Thoracic aorta (tissue), 2 donors: ENCODE measurements around the gene LDLRAD3. TPM values are rescaled to one million over a fixed set of nuclear protein-coding genes. Genes with fewer than 3 reads are reported as not detected.

Source experiments
- ATAC-seq: fragments of 150-250 bp; one replicate; pipeline ENCODE4 v1.8.0; 2017; ENCODE audit warnings: low read depth; ENCODE audit not compliant: insufficient number of reproducible peaks, low FRiP score
- DNase-seq: peaks from one replicate; pipeline ENCODE4 v3.0.0-alpha.2; 2020; ENCODE audit warnings: low spot score
- H3K27ac ChIP-seq, 2 donors: fragments of 200-600 bp; sonication (generic); 1 replicate in 1 of 2; 2 replicates in 1 of 2; pipeline ENCODE4 v1.5.1; 2016; ENCODE audit warnings: mild to moderate bottlenecking in 2 of 2, moderate library complexity in 2 of 2
- H3K27me3 ChIP-seq: fragments of 200-600 bp; sonication (generic); replicated peaks from 2 replicates; pipeline ENCODE4 v1.6.0; 2016; ENCODE audit warnings: mild to moderate bottlenecking; ENCODE audit not compliant: insufficient read depth
- H3K36me3 ChIP-seq: fragments of 200-600 bp; sonication (generic); one replicate; pipeline ENCODE4 v1.5.1; 2016
- H3K4me1 ChIP-seq, 2 donors: fragments of 200-600 bp; sonication (generic); 1 replicate in 1 of 2; 2 replicates in 1 of 2; pipeline versions ENCODE4 v1.5.1 to v1.6.0; 2016; ENCODE audit warnings: low read depth in 2 of 2, mild to moderate bottlenecking in 1 of 2; ENCODE audit not compliant: control insufficient read depth in 1 of 2
- H3K4me3 ChIP-seq: fragments of 200-600 bp; sonication (generic); 2 replicates; pipeline ENCODE4 v1.5.1; 2016; ENCODE audit warnings: mild to moderate bottlenecking
- H3K9me3 ChIP-seq: fragments of 200-600 bp; sonication (generic); 2 replicates; pipeline ENCODE4 v1.5.1; 2016
- total RNA-seq, 2 donors: library from RNA; depleted of rRNA; stranded (reverse); fragments of >200 nt; gene quantifications; one replicate each; pipeline versions ENCODE4 v1.1.0 to v1.2.3, GENCODE V29; 2016
- TF ChIP-seq, protein P1 (sequence below): fragments of 200-600 bp; sonication (generic); IDR thresholded peaks from one replicate; pipeline ENCODE4 v1.5.1; 2019; ENCODE audit warnings: antibody characterized with exemption

LDLRAD3 gene
- total RNA-seq, 2 donors from 2014 or later: 6.1 to 17.2 TPM

DNA sequence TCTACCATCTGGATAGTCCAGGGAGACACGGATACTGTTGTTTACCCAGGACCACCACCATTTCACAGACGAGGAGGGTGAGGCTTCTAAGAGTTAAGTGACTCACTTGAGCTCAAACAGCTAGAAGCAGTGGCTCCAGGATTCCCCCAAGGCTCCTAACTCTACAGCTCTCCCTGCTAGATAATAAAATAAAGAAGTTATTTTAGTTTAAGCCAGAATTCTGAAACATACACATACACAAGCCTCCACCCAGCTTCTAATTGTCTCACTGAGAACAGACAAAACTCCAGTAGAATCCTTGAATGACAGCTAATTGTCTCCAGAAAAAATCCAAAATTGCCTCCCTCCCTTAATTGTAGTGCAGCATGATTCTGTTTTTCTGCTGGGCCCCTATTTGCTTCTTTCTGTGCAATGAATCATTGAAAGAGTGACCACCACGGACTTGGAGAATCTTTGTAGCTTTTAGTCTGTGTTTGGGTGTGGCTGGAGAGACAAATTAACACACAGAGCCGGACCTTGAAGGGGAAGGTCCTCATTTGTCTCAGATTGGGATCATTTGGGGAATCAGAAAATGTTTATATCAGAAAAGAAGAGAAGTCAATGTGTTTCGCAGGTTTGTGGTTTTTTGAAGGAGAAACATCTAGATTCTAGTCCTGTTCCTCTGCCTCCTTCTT is 280.5 kb downstream of the LDLRAD3 start:
- Histone ChIP-seq H3K36me3 (no peaks in the 10 kb centered on the region), H3K27me3 (no peaks in the 10 kb centered on the region), H3K27ac (no peak overlapping the region), H3K4me3 (no peak overlapping the region), H3K9me3 (peaks cover 13% of the 10 kb centered on the region), H3K4me1 (no peaks in the 10 kb centered on the region)
- ATAC-seq (no peak), DNase-seq (no peak)
- TF ChIP-seq, protein P1, sequence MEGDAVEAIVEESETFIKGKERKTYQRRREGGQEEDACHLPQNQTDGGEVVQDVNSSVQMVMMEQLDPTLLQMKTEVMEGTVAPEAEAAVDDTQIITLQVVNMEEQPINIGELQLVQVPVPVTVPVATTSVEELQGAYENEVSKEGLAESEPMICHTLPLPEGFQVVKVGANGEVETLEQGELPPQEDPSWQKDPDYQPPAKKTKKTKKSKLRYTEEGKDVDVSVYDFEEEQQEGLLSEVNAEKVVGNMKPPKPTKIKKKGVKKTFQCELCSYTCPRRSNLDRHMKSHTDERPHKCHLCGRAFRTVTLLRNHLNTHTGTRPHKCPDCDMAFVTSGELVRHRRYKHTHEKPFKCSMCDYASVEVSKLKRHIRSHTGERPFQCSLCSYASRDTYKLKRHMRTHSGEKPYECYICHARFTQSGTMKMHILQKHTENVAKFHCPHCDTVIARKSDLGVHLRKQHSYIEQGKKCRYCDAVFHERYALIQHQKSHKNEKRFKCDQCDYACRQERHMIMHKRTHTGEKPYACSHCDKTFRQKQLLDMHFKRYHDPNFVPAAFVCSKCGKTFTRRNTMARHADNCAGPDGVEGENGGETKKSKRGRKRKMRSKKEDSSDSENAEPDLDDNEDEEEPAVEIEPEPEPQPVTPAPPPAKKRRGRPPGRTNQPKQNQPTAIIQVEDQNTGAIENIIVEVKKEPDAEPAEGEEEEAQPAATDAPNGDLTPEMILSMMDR: no peak

DNA sequence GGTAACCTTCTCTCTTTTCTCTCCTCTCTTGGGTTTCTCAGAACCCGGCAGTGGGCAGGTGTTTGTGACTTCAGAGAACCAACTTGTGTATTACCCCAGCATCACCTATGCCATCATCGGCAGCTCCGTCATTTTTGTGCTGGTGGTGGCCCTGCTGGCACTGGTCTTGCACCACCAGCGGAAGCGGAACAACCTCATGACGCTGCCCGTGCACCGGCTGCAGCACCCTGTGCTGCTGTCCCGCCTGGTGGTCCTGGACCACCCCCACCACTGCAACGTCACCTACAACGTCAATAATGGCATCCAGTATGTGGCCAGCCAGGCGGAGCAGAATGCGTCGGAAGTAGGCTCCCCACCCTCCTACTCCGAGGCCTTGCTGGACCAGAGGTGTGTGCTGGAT is 283.2 kb downstream of the LDLRAD3 start:
- no peaks in the 10 kb centered on the region for H3K27me3 ChIP-seq
- ATAC-seq: no peak
- no peaks in the 10 kb centered on the region for H3K9me3 ChIP-seq
- H3K4me3 ChIP-seq: no peak overlapping the region
- H3K4me1 ChIP-seq: peaks cover 16 to 20% of the 10 kb centered on the region in 2 donors
- no peaks in the 10 kb centered on the region for H3K36me3 ChIP-seq
- TF ChIP-seq, protein P1: no peak
- H3K27ac ChIP-seq: no peak overlapping the region
- DNase-seq: no peak

DNA sequence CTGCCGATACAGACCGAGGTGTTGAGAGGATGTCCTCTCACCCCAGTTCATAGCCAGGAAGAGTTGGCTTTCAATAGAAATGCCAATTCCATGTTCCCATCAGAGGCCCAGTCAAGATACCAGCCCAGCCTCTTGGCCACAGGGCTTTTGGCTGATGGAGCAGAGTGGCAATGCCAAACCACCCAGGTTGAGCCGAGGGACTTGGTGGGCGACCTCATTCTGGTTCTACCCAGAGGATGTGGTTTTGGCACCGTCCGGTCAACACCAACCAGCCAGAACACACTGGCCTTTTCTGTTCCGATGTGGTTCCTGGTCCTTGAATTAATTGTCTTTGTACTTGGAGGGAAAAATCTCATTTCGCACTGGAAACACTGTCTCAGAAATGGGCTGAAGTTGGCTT is 284.8 kb downstream of the LDLRAD3 start:
- Histone ChIP-seq H3K36me3 (no peaks in the 10 kb centered on the region), H3K4me3 (no peak overlapping the region), H3K9me3 (no peaks in the 10 kb centered on the region), H3K27ac (no peak overlapping the region), H3K27me3 (no peaks in the 10 kb centered on the region), H3K4me1 (peaks cover 16 to 23% of the 10 kb centered on the region in 2 donors)
- TF ChIP-seq, protein P1: no peak
- ATAC-seq (no peak), DNase-seq (no peak)

DNA sequence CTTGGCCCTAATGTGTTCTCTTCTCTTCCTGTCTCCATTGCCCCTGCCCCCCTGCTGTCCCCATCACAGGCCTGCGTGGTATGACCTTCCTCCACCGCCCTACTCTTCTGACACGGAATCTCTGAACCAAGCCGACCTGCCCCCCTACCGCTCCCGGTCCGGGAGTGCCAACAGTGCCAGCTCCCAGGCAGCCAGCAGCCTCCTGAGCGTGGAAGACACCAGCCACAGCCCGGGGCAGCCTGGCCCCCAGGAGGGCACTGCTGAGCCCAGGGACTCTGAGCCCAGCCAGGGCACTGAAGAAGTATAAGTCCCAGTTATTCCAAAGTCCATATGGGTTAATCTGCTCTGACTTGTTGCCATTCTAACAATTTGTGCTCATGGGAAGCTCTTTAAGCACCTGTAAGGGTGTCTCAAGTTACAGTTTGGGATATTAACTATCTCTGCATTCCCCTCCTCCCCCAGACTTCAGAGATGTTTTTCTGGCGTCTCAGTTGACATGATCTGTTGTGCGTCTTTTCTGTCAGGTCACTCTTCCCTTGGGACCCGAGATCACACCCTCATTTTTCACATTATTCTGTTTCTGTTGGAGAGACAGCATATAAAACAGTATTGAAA is 285.3 kb downstream of the LDLRAD3 start:
- Histone ChIP-seq H3K27me3 (no peaks in the 10 kb centered on the region), H3K9me3 (no peaks in the 10 kb centered on the region), H3K4me3 (no peak overlapping the region), H3K27ac (no peak overlapping the region), H3K36me3 (no peaks in the 10 kb centered on the region), H3K4me1 (peaks cover 16 to 23% of the 10 kb centered on the region in 2 donors)
- TF ChIP-seq, protein P1: no peak
- DNase-seq: no peak
- no peak for ATAC-seq

DNA sequence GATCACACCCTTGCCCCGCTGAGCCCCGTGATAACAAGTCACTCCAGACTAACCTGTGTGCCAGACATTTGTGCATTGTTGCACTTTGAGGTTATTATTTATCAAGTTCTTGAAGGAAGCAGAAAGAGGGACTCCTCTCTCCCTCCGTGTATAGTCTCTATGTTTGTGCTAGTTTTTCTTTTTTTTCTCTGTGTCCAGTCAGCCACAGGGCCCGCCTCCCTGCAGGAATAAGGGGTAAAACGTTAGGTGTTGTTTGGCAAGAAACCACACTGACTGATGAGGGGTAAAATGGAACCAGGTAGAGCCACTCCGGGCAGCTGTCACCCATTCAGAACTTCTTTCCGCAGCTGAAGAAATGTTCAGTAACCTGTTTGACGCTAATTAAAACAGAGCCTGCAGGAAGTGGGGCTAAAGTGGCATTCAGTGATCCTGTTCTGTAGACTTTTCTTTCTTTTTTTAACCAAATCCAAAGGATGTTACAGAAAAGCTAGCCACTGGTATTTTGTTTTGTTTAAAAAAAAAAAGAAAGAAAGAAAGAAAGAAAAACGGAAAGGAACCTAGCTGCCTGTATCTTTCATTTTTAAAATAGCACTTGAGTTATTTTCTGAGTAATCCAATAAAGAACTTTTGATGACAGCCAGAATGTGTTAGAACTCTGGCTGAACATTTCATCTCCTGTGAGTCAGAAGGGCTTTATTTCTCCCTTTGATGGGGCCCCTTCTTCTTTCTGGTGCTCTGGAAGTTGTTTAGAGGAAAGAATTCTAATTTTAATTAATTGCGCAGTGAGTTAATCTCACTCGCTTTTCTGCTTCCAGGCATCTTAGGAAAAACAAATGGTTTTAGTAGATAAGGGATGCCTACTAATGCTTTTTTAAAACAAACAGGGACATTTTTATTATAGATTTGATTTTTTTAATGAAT is 287.2 kb downstream of the LDLRAD3 start:
- H3K27me3 ChIP-seq: no peaks in the 10 kb centered on the region
- no peak for ATAC-seq
- H3K4me1 ChIP-seq: peaks cover 16 to 23% of the 10 kb centered on the region in 2 donors
- H3K4me3 ChIP-seq: no peak overlapping the region
- TF ChIP-seq, protein P1: no peak
- no peak overlapping the region for H3K27ac ChIP-seq
- no peak for DNase-seq
- no peaks in the 10 kb centered on the region for H3K36me3 ChIP-seq
- H3K9me3 ChIP-seq: no peaks in the 10 kb centered on the region
